Neuron (in vitro differentiated cells): ENCODE data around the gene ETF1.

Experiments
- H2AFZ ChIP-seq: one replicate; pipeline ENCODE4 v1.6.1; 2013; ENCODE audit warnings: low read depth, mild to moderate bottlenecking, inconsistent platforms, low read length, moderate library complexity
- H3K27me3 ChIP-seq: one replicate; pipeline ENCODE4 v1.6.1; 2013; ENCODE audit warnings: low read length; ENCODE audit not compliant: insufficient read depth
- H3K36me3 ChIP-seq: one replicate; pipeline ENCODE4 v1.6.1; 2013; ENCODE audit warnings: low read length; ENCODE audit not compliant: insufficient read depth
- H3K4me1 ChIP-seq: one replicate; pipeline ENCODE4 v1.6.1; 2013; ENCODE audit warnings: low read length; ENCODE audit not compliant: insufficient read depth
- H3K4me3 ChIP-seq: 2 replicates; pipeline ENCODE4 v1.5.1; 2013; ENCODE audit warnings: mild to moderate bottlenecking, low read length, moderate library complexity
- H3K9me3 ChIP-seq: one replicate; pipeline ENCODE4 v1.6.1; 2013; ENCODE audit warnings: low read length

The ETF1 gene

GRCh38 chr5:138506370-138507306 is 36.4 kb downstream of the ETF1 start:
- Histone ChIP-seq H3K4me3 (no peak overlapping the region), H2AFZ (no peak overlapping the region), H3K9me3 (no peaks in the 10 kb centered on the region), H3K27me3 (no peaks in the 10 kb centered on the region), H3K36me3 (peaks cover 47% of the 10 kb centered on the region), H3K4me1 (peaks cover 7% of the 10 kb centered on the region)

- Histone ChIP-seq H2AFZ (no peak overlapping the region), H3K36me3 (peaks cover 30% of the 10 kb centered on the region), H3K9me3 (no peaks in the 10 kb centered on the region), H3K27me3 (no peaks in the 10 kb centered on the region), H3K4me1 (peaks cover 7% of the 10 kb centered on the region), H3K4me3 (no peak overlapping the region)
These were observed 38.2 kb downstream of the ETF1 start for GRCh38 chr5:138504799-138505198.

- no peak overlapping the region for H3K4me3 ChIP-seq
- H3K4me1 ChIP-seq: peaks cover 2% of the 10 kb centered on the region
- H3K9me3 ChIP-seq: no peaks in the 10 kb centered on the region
- H3K27me3 ChIP-seq: no peaks in the 10 kb centered on the region
- peaks cover 21% of the 10 kb centered on the region for H3K36me3 ChIP-seq
- H2AFZ ChIP-seq: no peak overlapping the region
These were observed 39.4 kb downstream of the ETF1 start for GRCh38 chr5:138503487-138504270.

GRCh38 chr5:138502521-138502920 is 40.5 kb downstream of the ETF1 start:
- Histone ChIP-seq H3K9me3 (no peaks in the 10 kb centered on the region), H2AFZ (no peak overlapping the region), H3K36me3 (peaks cover 10% of the 10 kb centered on the region), H3K27me3 (no peaks in the 10 kb centered on the region), H3K4me3 (no peak overlapping the region), H3K4me1 (peaks cover 2% of the 10 kb centered on the region)

GRCh38 chr5:138502121-138502520 is 40.9 kb downstream of the ETF1 start:
- H3K27me3 ChIP-seq: no peaks in the 10 kb centered on the region
- peaks cover 8% of the 10 kb centered on the region for H3K36me3 ChIP-seq
- H3K9me3 ChIP-seq: no peaks in the 10 kb centered on the region
- H3K4me3 ChIP-seq: no peak overlapping the region
- H2AFZ ChIP-seq: no peak overlapping the region
- H3K4me1 ChIP-seq: peaks cover 2% of the 10 kb centered on the region

GRCh38 chr5:138498376-138498775 is 44.7 kb downstream of the ETF1 start:
- H3K27me3 ChIP-seq: no peaks in the 10 kb centered on the region
- H3K4me1 ChIP-seq: peaks cover 6% of the 10 kb centered on the region
- H3K36me3 ChIP-seq: no peaks in the 10 kb centered on the region
- H3K4me3 ChIP-seq: no peak overlapping the region
- no peaks in the 10 kb centered on the region for H3K9me3 ChIP-seq
- no peak overlapping the region for H2AFZ ChIP-seq

- Histone ChIP-seq H3K36me3 (no peaks in the 10 kb centered on the region), H2AFZ (no peak overlapping the region), H3K4me1 (peaks cover 32% of the 10 kb centered on the region), H3K9me3 (no peaks in the 10 kb centered on the region), H3K4me3 (no peak overlapping the region), H3K27me3 (no peaks in the 10 kb centered on the region)
These were observed 47.7 kb downstream of the ETF1 start for GRCh38 chr5:138495351-138495750.

- Histone ChIP-seq H3K4me3 (peak overlapping the region; percentile 57), H3K27me3 (no peaks in the 10 kb centered on the region), H3K36me3 (no peaks in the 10 kb centered on the region), H3K4me1 (peaks cover 42% of the 10 kb centered on the region), H3K9me3 (no peaks in the 10 kb centered on the region), H2AFZ (peak overlapping the region; percentile 64)
These were observed 50.4 kb downstream of the ETF1 start for GRCh38 chr5:138492560-138493045.

GRCh38 chr5:138491669-138492559 is 51.1 kb downstream of the ETF1 start:
- Histone ChIP-seq H3K4me1 (peaks cover 42% of the 10 kb centered on the region), H2AFZ (peak overlapping the region; percentile 64), H3K9me3 (no peaks in the 10 kb centered on the region), H3K4me3 (peak overlapping the region; percentile 57), H3K27me3 (no peaks in the 10 kb centered on the region), H3K36me3 (no peaks in the 10 kb centered on the region)

GRCh38 chr5:138491284-138491648 is 51.8 kb downstream of the ETF1 start:
- Histone ChIP-seq H3K9me3 (no peaks in the 10 kb centered on the region), H3K4me3 (peak overlapping the region; percentile 57), H3K36me3 (no peaks in the 10 kb centered on the region), H3K4me1 (peaks cover 42% of the 10 kb centered on the region), H2AFZ (peak overlapping the region; percentile 64), H3K27me3 (no peaks in the 10 kb centered on the region)

- peaks cover 42% of the 10 kb centered on the region for H3K4me1 ChIP-seq
These were observed 52.3 kb downstream of the ETF1 start for GRCh38 chr5:138490648-138491283.

GRCh38 chr5:138489683-138490061 is 53.4 kb downstream of the ETF1 start:
- Histone ChIP-seq H3K27me3 (no peaks in the 10 kb centered on the region), H3K9me3 (no peaks in the 10 kb centered on the region), H3K4me1 (peaks cover 42% of the 10 kb centered on the region), H3K4me3 (no peak overlapping the region), H2AFZ (no peak overlapping the region), H3K36me3 (no peaks in the 10 kb centered on the region)

More at GRCh38 chr5:138490648-138491283, 52.3 kb downstream of the ETF1 start:
- Histone ChIP-seq H2AFZ (peak overlapping the region; percentile 0), H3K4me3 (peak overlapping the region; percentile 0), H3K36me3 (no peaks in the 10 kb centered on the region), H3K9me3 (no peaks in the 10 kb centered on the region), H3K27me3 (no peaks in the 10 kb centered on the region)
